Coronary artery (tissue), 2 donors: ENCODE results near the gene GPR146.
"Not testable (repeated sequence)": the region's sequence is repeated elsewhere in the genome, so short reads cannot be mapped to it uniquely, and the experiment has no call there.

ENCODE experiments used
- DNase-seq: peaks from one replicate; pipeline ENCODE4 v3.0.0-alpha.2; 2017; ENCODE audit warnings: low spot score
- H3K27ac ChIP-seq, 2 donors: fragments of 200-600 bp; sonication (generic); one replicate each; pipeline ENCODE4 v1.5.1; 2016 to 2019
- H3K4me3 ChIP-seq: fragments of 200-600 bp; sonication (generic); 2 replicates; pipeline ENCODE4 v1.5.1; 2016; ENCODE audit warnings: mild to moderate bottlenecking, moderate library complexity
- CTCF ChIP-seq: fragments of 200-600 bp; sonication (generic); IDR thresholded peaks from one replicate; pipeline ENCODE4 v1.5.1; 2019; ENCODE audit warnings: antibody characterized with exemption

GPR146 gene

GRCh38 chr7:1028775-1029636 is 15.3 kb upstream of the GPR146 start:
- DNase-seq = peak; percentile 90
- TF ChIP-seq CTCF = no peak
- peak overlapping the region; percentile 99 for H3K4me3 ChIP-seq
- peak overlapping the region; percentile 98 to 99 for H3K27ac ChIP-seq

GRCh38 chr7:1029637-1030443 is 14.5 kb upstream of the GPR146 start:
- Histone ChIP-seq H3K27ac (peak overlapping the region; percentile 98 to 99), H3K4me3 (no peak overlapping the region)
- TF ChIP-seq CTCF = no peak
- DNase-seq = no peak

GRCh38 chr7:1030444-1031070 is 13.8 kb upstream of the GPR146 start:
- Histone ChIP-seq H3K27ac (no peak overlapping the region), H3K4me3 (no peak overlapping the region)
- DNase-seq = no peak
- TF ChIP-seq CTCF = no peak

- Histone ChIP-seq H3K27ac (no peak overlapping the region), H3K4me3 (no peak overlapping the region)
- no peak for DNase-seq
- no peak for TF ChIP-seq CTCF
Measured at GRCh38 chr7:1031716-1032455, 12.5 kb upstream of the GPR146 start.

- no peak overlapping the region for H3K27ac ChIP-seq
- DNase-seq = no peak
- TF ChIP-seq CTCF = no peak
- no peak overlapping the region for H3K4me3 ChIP-seq
Measured at GRCh38 chr7:1032536-1033181, 11.7 kb upstream of the GPR146 start.

- TF ChIP-seq CTCF = no peak
- DNase-seq = no peak
- H3K4me3 ChIP-seq = no peak overlapping the region
- no peak overlapping the region for H3K27ac ChIP-seq
Measured at GRCh38 chr7:1033546-1034145, 10.7 kb upstream of the GPR146 start.

- not testable (repeated sequence) for H3K27ac ChIP-seq, H3K4me3 ChIP-seq, DNase-seq
Measured at GRCh38 chr7:1034769-1035168, 9.6 kb upstream of the GPR146 start.

GRCh38 chr7:1036164-1036928 is 8.0 kb upstream of the GPR146 start:
- H3K4me3 ChIP-seq, DNase-seq, H3K27ac ChIP-seq: not testable (repeated sequence)

GRCh38 chr7:1040233-1040632 is 4.1 kb upstream of the GPR146 start:
- not testable (repeated sequence) for H3K27ac ChIP-seq, H3K4me3 ChIP-seq, DNase-seq
